Daoy (cell line): Measurements from ENCODE around the gene SFT2D1. TPM values are rescaled to one million over a fixed set of nuclear protein-coding genes. Genes with fewer than 3 reads are reported as not detected.

ENCODE experiments used
- DNase-seq: peaks from one replicate; pipeline ENCODE4 v3.0.0-alpha.2; 2015; ENCODE audit warnings: low read depth
- total RNA-seq: library from RNA; depleted of rRNA; stranded (reverse); fragments of >200 nt; shearing (Covaris generic); gene quantifications from 2 replicates; pipeline ENCODE4 v1.2.3, GENCODE V29; 2014; rRNA removed

Gene SFT2D1
- total RNA-seq, 1 experiment from 2014 or later, result 47.1 TPM

DNA sequence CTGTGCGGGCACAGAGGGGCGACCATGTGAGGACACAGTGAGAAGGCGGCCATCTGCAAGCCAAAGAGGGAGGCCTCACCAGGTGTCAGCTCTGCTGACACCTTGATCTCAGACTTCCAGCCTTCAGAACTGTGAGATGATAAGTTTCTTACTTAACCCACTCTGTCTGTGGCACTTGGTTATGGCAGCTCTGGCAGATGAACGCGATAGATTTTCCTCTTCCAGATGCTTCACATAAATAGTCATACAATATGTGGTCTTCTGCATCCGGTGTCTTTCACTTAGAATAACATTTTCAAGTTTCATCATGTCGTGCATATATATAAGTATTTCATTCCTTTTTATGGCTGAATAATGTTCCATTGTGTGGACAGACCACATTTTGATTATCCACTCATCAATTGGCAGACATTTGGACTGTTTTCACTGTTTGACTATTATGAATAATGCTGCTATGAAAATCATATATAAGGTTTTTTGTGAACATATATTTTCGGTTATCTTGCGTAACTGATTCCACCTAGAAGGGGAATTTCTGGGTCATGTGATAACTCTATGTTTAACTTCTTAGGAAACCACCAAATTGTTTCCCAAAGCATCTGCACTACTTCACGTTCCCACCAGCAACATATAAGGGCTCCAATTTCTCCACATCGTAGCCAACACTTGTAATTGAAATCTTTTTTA is 64.3 kb downstream of the SFT2D1 start:
- DNase-seq, result no peak

DNA sequence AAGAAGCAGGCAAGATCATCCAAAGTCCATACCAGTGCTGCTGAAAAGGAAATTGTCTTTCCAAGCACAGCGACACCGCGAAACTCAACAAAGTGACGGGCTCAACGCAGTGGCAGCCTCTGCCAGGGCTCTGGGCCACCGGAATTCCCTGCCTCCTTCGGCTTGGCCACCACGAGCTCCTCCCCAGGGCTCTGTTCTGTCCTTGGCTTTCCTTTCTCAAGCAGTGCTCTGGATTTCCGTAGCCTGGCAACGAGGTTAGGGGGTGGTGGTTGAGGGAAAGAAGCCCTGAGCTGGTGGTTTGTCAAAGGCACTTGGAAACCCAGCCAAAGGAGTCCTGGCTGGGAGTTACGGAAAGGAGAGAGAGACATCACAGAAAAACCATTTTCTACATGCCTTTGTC is 65.3 kb downstream of the SFT2D1 start:
- no peak for DNase-seq

- peak; percentile 51 for DNase-seq
These were observed 66.6 kb downstream of the SFT2D1 start for GRCh38 chr6:166275714-166276166.

- DNase-seq, result no peak
These were observed 67.5 kb downstream of the SFT2D1 start for GRCh38 chr6:166274739-166275370.

DNA sequence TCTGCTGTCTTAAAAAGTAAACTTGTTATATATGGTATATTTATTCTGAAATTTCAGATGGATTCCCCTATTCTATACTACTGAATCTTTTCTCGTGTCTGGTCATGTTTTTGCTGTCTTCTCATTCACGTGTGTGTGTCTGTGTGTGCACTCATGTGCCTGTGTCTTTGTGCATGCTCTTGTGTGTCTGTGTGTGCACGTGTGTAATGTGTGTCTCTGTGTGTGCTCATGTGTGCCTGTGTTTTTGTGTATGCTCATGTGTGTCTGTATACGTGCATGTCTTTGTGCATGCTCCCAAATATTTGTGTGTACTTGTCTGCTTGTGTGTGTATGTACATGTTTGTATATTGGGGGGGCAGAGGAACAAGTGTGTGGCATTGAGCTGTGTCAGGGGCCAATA is 68.2 kb downstream of the SFT2D1 start:
- no peak for DNase-seq

DNA sequence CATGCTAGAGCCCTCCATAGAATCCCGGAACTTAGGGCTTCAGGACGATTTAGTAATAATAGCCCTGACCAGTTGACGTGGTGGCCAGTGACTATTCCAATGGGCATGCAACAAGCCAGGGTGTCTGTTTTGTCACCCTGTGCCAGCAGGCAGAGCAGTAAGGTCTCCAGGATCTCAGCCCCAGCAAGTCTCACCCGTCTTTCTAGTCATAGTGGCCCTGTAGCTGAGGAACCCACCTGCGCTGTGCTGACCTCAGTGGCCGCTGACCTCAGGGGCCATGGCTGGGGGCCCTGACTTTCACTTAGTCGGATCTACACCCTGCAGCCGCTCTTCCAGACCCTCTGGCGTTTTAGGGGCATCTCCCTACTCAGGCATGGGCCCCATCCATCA is 71.0 kb downstream of the SFT2D1 start:
- no peak for DNase-seq

DNA sequence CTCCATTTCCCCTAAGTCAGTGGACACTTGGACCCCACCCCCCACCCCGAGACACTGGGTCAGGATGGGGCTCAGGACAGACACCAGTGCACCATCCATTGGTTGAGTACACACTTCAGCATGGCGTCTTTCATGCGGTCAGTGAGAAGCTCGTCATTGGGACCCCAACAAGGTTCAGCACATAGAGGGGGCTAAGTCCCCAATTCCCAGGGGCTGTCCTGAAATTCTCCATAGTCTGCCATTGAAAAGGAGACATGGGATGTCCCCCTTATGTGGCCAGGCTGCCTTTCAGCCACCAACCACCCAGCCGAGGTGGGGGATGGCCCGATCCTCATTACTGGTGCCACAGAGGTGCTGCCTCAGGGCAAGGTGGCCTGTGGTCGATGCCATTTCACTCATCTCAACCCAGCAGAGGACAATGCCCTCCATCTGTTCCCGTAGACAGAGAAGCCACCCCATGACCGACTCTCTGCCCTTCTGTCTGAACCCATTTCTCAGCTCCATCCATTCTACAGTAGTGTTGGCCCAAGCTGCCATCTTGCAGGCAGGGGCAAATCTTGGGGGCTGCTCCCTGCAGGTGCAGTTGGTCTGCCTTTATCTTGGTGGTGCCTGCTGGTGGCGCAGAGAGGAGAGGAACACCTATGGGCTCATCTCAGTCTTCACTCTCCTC is 71.5 kb downstream of the SFT2D1 start:
- DNase-seq, result no peak

Other genes with a start within 250 kb of the SFT2D1 start
- 0.57 TPM in 1 of 2 replicates, not detected in the other for gene TBXT, start 174.7 kb downstream of the SFT2D1 start, total RNA-seq
- gene PRR18, start 34.2 kb downstream of the SFT2D1 start, total RNA-seq, result 3.2 TPM in 1 of 2 replicates, not detected in the other
- gene MPC1, start 40.4 kb upstream of the SFT2D1 start, total RNA-seq, result 21.4 and 22.5 TPM in 2 replicates
- gene RAMACL, start 244.1 kb upstream of the SFT2D1 start, total RNA-seq, result 0.34 and 0.86 TPM in 2 replicates